Measurements from ENCODE around the gene TEX2. TPM values are rescaled to one million over a fixed set of nuclear protein-coding genes. Genes with fewer than 3 reads are reported as not detected.

The TEX2 gene
- total and polyA plus RNA-seq, 2 of the 13 experiments (the other 11 are each of a cell fraction or from before 2014, with no cell fraction given): 21.4 to 37.7 TPM

DNA sequence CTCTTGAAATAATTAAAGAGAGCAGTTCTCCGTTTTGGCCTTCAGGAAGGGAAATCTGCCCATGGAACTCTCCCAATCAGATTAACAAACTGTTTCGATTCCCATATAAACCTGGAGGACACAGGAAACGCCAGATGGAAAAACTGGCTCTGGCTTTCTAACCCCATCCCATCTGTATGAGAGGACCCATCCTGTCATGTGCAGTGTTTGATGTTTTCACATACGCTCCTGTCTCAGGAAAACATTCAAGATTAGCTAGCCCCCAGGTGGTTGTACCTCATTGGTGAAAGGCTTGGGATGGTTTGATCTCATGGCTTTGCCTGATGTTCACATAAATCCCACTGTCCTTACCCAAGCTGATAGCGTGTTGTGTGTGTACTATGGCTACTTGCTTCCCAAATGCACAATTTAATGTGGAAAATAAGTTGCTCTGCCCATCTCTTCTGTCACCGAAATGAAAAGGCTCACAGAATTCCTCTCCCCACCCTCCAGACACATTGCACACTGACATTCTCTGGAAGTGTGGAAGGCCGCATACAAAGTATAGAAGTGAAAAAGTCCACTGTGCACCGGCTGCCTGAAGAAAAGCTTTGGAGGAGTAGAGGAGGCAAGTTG is 114.9 kb downstream of the TEX2 start (continued):
- no peak for TF ChIP-seq ZNF678 (CRISPR knock-in tag; IDR thresholded peaks at IDR 0.05)
- TF ChIP-seq ELF4 (CRISPR knock-in tag; IDR thresholded peaks at IDR 0.05; ENCODE audit: borderline replicate concordance): no peak
- TF ChIP-seq, protein P1, sequence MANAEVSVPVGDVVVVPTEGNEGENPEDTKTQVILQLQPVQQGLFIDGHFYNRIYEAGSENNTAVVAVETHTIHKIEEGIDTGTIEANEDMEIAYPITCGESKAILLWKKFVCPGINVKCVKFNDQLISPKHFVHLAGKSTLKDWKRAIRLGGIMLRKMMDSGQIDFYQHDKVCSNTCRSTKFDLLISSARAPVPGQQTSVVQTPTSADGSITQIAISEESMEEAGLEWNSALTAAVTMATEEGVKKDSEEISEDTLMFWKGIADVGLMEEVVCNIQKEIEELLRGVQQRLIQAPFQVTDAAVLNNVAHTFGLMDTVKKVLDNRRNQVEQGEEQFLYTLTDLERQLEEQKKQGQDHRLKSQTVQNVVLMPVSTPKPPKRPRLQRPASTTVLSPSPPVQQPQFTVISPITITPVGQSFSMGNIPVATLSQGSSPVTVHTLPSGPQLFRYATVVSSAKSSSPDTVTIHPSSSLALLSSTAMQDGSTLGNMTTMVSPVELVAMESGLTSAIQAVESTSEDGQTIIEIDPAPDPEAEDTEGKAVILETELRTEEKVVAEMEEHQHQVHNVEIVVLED (CRISPR knock-in tag; IDR thresholded peaks at IDR 0.05; ENCODE audit: borderline replicate concordance): 0 out of 2 replicates have a peak, but pooled peaks have one; percentile 24
- TF ChIP-seq ZNF256 (CRISPR knock-in tag; conservative IDR thresholded peaks at IDR 0.05): no peak
- TF ChIP-seq ZNF34 (CRISPR knock-in tag; IDR thresholded peaks at IDR 0.05; ENCODE audit: borderline replicate concordance): no peak
- TF ChIP-seq ZMYM3 (CRISPR knock-in tag; IDR thresholded peaks at IDR 0.05): 0 out of 2 replicates have a peak, but pooled peaks have one; percentile 28
- no peak for TF ChIP-seq HNF4A (CRISPR knock-in tag; IDR thresholded peaks at IDR 0.05)
- TF ChIP-seq, protein P2, sequence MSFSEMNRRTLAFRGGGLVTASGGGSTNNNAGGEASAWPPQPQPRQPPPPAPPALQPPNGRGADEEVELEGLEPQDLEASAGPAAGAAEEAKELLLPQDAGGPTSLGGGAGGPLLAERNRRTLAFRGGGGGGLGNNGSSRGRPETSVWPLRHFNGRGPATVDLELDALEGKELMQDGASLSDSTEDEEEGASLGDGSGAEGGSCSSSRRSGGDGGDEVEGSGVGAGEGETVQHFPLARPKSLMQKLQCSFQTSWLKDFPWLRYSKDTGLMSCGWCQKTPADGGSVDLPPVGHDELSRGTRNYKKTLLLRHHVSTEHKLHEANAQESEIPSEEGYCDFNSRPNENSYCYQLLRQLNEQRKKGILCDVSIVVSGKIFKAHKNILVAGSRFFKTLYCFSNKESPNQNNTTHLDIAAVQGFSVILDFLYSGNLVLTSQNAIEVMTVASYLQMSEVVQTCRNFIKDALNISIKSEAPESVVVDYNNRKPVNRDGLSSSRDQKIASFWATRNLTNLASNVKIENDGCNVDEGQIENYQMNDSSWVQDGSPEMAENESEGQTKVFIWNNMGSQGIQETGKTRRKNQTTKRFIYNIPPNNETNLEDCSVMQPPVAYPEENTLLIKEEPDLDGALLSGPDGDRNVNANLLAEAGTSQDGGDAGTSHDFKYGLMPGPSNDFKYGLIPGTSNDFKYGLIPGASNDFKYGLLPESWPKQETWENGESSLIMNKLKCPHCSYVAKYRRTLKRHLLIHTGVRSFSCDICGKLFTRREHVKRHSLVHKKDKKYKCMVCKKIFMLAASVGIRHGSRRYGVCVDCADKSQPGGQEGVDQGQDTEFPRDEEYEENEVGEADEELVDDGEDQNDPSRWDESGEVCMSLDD (CRISPR knock-in tag; IDR thresholded peaks at IDR 0.05; ENCODE audit: borderline replicate concordance): no peak
- no peak for TF ChIP-seq ZNF333 (CRISPR knock-in tag; IDR thresholded peaks at IDR 0.05; ENCODE audit: borderline replicate concordance)
- no peak for TF ChIP-seq ZNF777 (CRISPR knock-in tag; IDR thresholded peaks at IDR 0.05)
- TF ChIP-seq RARA (CRISPR knock-in tag; IDR thresholded peaks at IDR 0.05): no peak
- TF ChIP-seq, protein P3, sequence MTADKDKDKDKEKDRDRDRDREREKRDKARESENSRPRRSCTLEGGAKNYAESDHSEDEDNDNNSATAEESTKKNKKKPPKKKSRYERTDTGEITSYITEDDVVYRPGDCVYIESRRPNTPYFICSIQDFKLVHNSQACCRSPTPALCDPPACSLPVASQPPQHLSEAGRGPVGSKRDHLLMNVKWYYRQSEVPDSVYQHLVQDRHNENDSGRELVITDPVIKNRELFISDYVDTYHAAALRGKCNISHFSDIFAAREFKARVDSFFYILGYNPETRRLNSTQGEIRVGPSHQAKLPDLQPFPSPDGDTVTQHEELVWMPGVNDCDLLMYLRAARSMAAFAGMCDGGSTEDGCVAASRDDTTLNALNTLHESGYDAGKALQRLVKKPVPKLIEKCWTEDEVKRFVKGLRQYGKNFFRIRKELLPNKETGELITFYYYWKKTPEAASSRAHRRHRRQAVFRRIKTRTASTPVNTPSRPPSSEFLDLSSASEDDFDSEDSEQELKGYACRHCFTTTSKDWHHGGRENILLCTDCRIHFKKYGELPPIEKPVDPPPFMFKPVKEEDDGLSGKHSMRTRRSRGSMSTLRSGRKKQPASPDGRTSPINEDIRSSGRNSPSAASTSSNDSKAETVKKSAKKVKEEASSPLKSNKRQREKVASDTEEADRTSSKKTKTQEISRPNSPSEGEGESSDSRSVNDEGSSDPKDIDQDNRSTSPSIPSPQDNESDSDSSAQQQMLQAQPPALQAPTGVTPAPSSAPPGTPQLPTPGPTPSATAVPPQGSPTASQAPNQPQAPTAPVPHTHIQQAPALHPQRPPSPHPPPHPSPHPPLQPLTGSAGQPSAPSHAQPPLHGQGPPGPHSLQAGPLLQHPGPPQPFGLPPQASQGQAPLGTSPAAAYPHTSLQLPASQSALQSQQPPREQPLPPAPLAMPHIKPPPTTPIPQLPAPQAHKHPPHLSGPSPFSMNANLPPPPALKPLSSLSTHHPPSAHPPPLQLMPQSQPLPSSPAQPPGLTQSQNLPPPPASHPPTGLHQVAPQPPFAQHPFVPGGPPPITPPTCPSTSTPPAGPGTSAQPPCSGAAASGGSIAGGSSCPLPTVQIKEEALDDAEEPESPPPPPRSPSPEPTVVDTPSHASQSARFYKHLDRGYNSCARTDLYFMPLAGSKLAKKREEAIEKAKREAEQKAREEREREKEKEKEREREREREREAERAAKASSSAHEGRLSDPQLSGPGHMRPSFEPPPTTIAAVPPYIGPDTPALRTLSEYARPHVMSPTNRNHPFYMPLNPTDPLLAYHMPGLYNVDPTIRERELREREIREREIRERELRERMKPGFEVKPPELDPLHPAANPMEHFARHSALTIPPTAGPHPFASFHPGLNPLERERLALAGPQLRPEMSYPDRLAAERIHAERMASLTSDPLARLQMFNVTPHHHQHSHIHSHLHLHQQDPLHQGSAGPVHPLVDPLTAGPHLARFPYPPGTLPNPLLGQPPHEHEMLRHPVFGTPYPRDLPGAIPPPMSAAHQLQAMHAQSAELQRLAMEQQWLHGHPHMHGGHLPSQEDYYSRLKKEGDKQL (CRISPR knock-in tag; IDR thresholded peaks at IDR 0.05; ENCODE audit: low read depth): no peak
- TF ChIP-seq SSRP1 (CRISPR knock-in tag; IDR thresholded peaks at IDR 0.05): peak; percentile 92; the same call in 1 of the 2 replicates
- TF ChIP-seq, protein P4, sequence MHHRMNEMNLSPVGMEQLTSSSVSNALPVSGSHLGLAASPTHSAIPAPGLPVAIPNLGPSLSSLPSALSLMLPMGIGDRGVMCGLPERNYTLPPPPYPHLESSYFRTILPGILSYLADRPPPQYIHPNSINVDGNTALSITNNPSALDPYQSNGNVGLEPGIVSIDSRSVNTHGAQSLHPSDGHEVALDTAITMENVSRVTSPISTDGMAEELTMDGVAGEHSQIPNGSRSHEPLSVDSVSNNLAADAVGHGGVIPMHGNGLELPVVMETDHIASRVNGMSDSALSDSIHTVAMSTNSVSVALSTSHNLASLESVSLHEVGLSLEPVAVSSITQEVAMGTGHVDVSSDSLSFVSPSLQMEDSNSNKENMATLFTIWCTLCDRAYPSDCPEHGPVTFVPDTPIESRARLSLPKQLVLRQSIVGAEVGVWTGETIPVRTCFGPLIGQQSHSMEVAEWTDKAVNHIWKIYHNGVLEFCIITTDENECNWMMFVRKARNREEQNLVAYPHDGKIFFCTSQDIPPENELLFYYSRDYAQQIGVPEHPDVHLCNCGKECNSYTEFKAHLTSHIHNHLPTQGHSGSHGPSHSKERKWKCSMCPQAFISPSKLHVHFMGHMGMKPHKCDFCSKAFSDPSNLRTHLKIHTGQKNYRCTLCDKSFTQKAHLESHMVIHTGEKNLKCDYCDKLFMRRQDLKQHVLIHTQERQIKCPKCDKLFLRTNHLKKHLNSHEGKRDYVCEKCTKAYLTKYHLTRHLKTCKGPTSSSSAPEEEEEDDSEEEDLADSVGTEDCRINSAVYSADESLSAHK (CRISPR knock-in tag; IDR thresholded peaks at IDR 0.05; ENCODE audit: borderline replicate concordance): no peak

Data from HepG2 (cell line).